Caco-2 (cell line): ENCODE measurements around the gene PGR. TPM values are rescaled to one million over a fixed set of nuclear protein-coding genes. Genes with fewer than 3 reads are reported as not detected.

Experiments used
- BruUV-seq: library from RNA; stranded (reverse); fragments of 400-500 nt; replicated peaks from 2 replicates; lab custom pipeline; 2021; lab: Mats Ljungman, UMichigan
- CTCF ChIA-PET: fragments of 300-600 bp; sonication (Branson Sonifier 250); formaldehyde crosslinking; loops from one replicate; lab custom pipeline; 2022; ENCODE audit warnings: antibody characterized with exemption; lab: Charles Lee
- POLR2A ChIA-PET: fragments of 300-600 bp; sonication (Branson Sonifier 250); formaldehyde crosslinking; loops from one replicate; lab custom pipeline; 2022; ENCODE audit warnings: antibody characterized with exemption; lab: Charles Lee
- DNase-seq, 2 experiments: peaks; one replicate each; pipeline versions ENCODE4 v3.0.0 to v3.0.0-alpha.2; 2020 to 2022
- H3K27me3 ChIP-seq: replicated peaks from 2 replicates; pipeline ENCODE4 v1.6.0; 2011; ENCODE audit warnings: low read length; ENCODE audit not compliant: control insufficient read depth, insufficient read depth
- H3K36me3 ChIP-seq: 2 replicates; pipeline ENCODE4 v1.5.1; 2011; ENCODE audit warnings: low read length; ENCODE audit not compliant: control insufficient read depth, insufficient read depth
- H3K4me1 ChIP-seq: fragments of 250-450 bp; sonication (Bioruptor Pico); 2 replicates; pipeline ENCODE4 v1.5.1; 2020; ENCODE audit warnings: mild to moderate bottlenecking
- H3K4me3 ChIP-seq: 2 replicates; pipeline ENCODE4 v1.5.1; 2011; ENCODE audit warnings: low read depth, mild to moderate bottlenecking, control low read depth, low read length
- H3K9me3 ChIP-seq: fragments of 250-450 bp; sonication (Bioruptor Pico); 2 replicates; pipeline ENCODE4 v1.5.1; 2020; ENCODE audit warnings: mild to moderate bottlenecking, moderate library complexity
- H3K27ac Mint-ChIP-seq: one replicate; pipeline ENCODE4 v1.8.0; 2022; ENCODE audit warnings: mixed read lengths; ENCODE audit not compliant: unreplicated experiment
- H3K27me3 Mint-ChIP-seq: one replicate; pipeline ENCODE4 v1.8.0; 2022; ENCODE audit warnings: mixed read lengths; ENCODE audit not compliant: insufficient read depth, unreplicated experiment
- H3K36me3 Mint-ChIP-seq: one replicate; pipeline ENCODE4 v1.8.0; 2022; ENCODE audit warnings: mild to moderate bottlenecking, mixed read lengths; ENCODE audit not compliant: insufficient read depth, unreplicated experiment
- H3K4me1 Mint-ChIP-seq: one replicate; pipeline ENCODE4 v1.8.0; 2022; ENCODE audit warnings: low read depth, mixed read lengths; ENCODE audit not compliant: unreplicated experiment
- H3K4me3 Mint-ChIP-seq: one replicate; pipeline ENCODE4 v1.8.0; 2022; ENCODE audit warnings: mild to moderate bottlenecking, moderate library complexity, mixed read lengths; ENCODE audit not compliant: unreplicated experiment
- H3K9me3 Mint-ChIP-seq: one replicate; pipeline ENCODE4 v1.8.0; 2022; ENCODE audit warnings: mixed read lengths; ENCODE audit not compliant: unreplicated experiment
- intact Hi-C: fragments of 100-400 bp; cut with micrococcal nuclease; formaldehyde crosslinking; loops from one replicate; pipeline ENCODE4 v1.10.0; 2022; ENCODE audit not compliant: unreplicated experiment
- total RNA-seq: library from RNA; stranded (reverse); gene quantifications from 2 replicates; pipeline ENCODE4 v1.2.3, GENCODE V29; 2022
- TF ChIP-seq, protein P1 (sequence below), 2 experiments: fragments of 200-600 bp in 1 of 2; IDR thresholded peaks; 1 replicate in 1 of 2; 2 replicates in 1 of 2; pipeline versions ENCODE4 v1.5.1 to v1.8.0; 2011 to 2022; ENCODE audit warnings: antibody characterized with exemption in 1 of 2, control low read depth in 1 of 2, inconsistent platforms in 1 of 2, low read depth in 1 of 2, low read length in 1 of 2, mild to moderate bottlenecking in 1 of 2, moderate library complexity in 1 of 2; ENCODE audit not compliant: insufficient read depth in 1 of 2, severe bottlenecking in 1 of 2, unreplicated experiment in 1 of 2

Gene PGR
- total RNA-seq, 1 experiment from 2014 or later = not detected

DNA sequence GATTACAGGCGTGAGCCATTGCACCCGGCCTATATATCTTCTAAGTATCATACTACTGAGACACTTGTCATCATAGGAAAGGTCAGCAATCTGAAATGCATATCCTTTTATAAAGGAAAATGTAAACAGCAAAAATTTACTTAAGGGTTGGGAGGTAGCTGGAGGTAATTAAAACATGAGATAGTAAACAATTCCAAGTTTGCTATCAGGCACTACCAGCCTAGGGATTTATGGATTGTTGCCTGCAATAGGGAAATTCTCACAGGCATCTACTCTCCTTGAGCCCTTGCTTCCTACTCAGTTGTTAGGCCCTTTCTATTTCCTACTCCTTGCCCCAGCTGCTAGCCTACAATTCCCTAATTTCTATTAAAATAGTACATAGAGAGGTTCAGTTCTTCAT is 16.1 kb downstream of the PGR start:
- Mint-ChIP-seq H3K4me1 (no peaks in the 10 kb centered on the region), H3K36me3 (no peaks in the 10 kb centered on the region), H3K27ac (no peak overlapping the region), H3K27me3 (peaks cover 14% of the 10 kb centered on the region), H3K4me3 (no peak overlapping the region), H3K9me3 (no peaks in the 10 kb centered on the region)
- DNase-seq = no peak
- Histone ChIP-seq H3K4me3 (no peak overlapping the region), H3K9me3 (no peaks in the 10 kb centered on the region), H3K27me3 (no peaks in the 10 kb centered on the region), H3K36me3 (no peaks in the 10 kb centered on the region), H3K4me1 (no peaks in the 10 kb centered on the region)
- BruUV-seq = no TSS peak
- intact Hi-C loops = no loop called here
- TF ChIP-seq, protein P1, sequence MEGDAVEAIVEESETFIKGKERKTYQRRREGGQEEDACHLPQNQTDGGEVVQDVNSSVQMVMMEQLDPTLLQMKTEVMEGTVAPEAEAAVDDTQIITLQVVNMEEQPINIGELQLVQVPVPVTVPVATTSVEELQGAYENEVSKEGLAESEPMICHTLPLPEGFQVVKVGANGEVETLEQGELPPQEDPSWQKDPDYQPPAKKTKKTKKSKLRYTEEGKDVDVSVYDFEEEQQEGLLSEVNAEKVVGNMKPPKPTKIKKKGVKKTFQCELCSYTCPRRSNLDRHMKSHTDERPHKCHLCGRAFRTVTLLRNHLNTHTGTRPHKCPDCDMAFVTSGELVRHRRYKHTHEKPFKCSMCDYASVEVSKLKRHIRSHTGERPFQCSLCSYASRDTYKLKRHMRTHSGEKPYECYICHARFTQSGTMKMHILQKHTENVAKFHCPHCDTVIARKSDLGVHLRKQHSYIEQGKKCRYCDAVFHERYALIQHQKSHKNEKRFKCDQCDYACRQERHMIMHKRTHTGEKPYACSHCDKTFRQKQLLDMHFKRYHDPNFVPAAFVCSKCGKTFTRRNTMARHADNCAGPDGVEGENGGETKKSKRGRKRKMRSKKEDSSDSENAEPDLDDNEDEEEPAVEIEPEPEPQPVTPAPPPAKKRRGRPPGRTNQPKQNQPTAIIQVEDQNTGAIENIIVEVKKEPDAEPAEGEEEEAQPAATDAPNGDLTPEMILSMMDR (IDR thresholded peaks at IDR 0.05; ENCODE audit: insufficient read depth in 1 of 2, low read depth in 1 of 2, low read length in 1 of 2, severe bottlenecking in 1 of 2, unreplicated experiment in 1 of 2) = no peak
- ChIA-PET POLR2A (no interaction called here), CTCF (no interaction called here)

DNA sequence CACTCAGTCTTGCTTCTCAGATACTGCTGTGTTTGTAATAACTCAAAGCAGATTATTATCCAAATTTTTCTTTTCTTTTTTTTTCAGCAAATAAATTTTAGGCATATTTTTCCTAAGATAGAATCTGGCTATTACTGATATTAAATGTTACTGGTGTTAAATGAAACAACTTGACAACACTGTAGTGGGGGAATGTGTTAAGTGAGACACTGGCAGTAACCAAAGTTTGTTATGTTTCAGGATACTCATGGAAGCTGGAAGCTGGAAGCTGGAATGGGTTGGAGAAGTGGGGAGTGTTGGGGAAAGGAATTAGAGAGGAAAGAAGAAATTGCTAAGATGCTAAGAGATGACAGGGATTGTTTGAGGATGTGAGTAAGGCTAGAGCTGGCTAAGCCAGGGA is 24.9 kb downstream of the PGR start:
- H3K4me3 ChIP-seq = no peak overlapping the region
- CTCF ChIA-PET = no interaction called here
- no peaks in the 10 kb centered on the region for H3K27me3 ChIP-seq
- DNase-seq = no peak
- Mint-ChIP-seq H3K4me3 (no peak overlapping the region), H3K9me3 (peaks cover 18% of the 10 kb centered on the region), H3K27ac (no peak overlapping the region), H3K4me1 (no peaks in the 10 kb centered on the region), H3K36me3 (no peaks in the 10 kb centered on the region), H3K27me3 (peaks cover 8% of the 10 kb centered on the region)
- intact Hi-C loops = no loop called here
- H3K36me3 ChIP-seq = no peaks in the 10 kb centered on the region
- no peaks in the 10 kb centered on the region for H3K4me1 ChIP-seq
- POLR2A ChIA-PET = no interaction called here
- BruUV-seq = no TSS peak
- TF ChIP-seq, protein P1 (IDR thresholded peaks at IDR 0.05; ENCODE audit: insufficient read depth in 1 of 2, low read depth in 1 of 2, low read length in 1 of 2, severe bottlenecking in 1 of 2, unreplicated experiment in 1 of 2) = no peak
- 0 out of 2 replicates have a peak, but pooled peaks cover 3% of the 10 kb centered on the region for H3K9me3 ChIP-seq

DNA sequence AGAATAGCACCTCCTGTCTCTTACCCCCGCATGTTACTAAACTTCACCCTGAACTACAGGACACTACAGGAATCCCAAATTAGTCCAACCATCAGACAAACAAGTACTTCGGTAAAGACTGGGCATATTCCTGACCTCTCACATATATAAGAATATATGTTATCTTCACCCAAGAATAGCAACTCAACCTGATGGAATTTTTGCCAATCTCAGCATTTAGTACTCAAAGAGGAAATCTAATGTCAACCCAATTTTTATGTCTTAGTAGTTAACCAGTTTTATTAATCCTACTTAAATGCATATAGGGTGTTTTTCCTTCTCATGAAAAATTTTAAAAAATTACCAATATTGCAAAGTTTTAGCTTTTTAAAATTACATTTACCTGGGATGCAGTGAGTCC is 26.2 kb downstream of the PGR start:
- Mint-ChIP-seq H3K4me1 (no peaks in the 10 kb centered on the region), H3K4me3 (no peak overlapping the region), H3K36me3 (no peaks in the 10 kb centered on the region), H3K27me3 (peaks cover 8% of the 10 kb centered on the region), H3K27ac (no peak overlapping the region), H3K9me3 (peaks cover 18% of the 10 kb centered on the region)
- no peak for DNase-seq
- ChIA-PET POLR2A (no interaction called here), CTCF (no interaction called here)
- Histone ChIP-seq H3K9me3 (0 out of 2 replicates have a peak, but pooled peaks cover 3% of the 10 kb centered on the region), H3K36me3 (no peaks in the 10 kb centered on the region), H3K27me3 (no peaks in the 10 kb centered on the region), H3K4me1 (no peaks in the 10 kb centered on the region), H3K4me3 (no peak overlapping the region)
- no TSS peak for BruUV-seq
- intact Hi-C loops = no loop called here
- TF ChIP-seq, protein P1 (IDR thresholded peaks at IDR 0.05; ENCODE audit: insufficient read depth in 1 of 2, low read depth in 1 of 2, low read length in 1 of 2, severe bottlenecking in 1 of 2, unreplicated experiment in 1 of 2) = no peak
